ENCODE results near the gene TIMM17A.
"Not testable (repeated sequence)": the region's sequence is repeated elsewhere in the genome, so short reads cannot be mapped to it uniquely, and the experiment has no call there.

The TIMM17A gene

GRCh38 chr1:202016811-202017748, 61.8 kb downstream of the TIMM17A start:
- FAIRE-seq = no peak

- FAIRE-seq = no peak
Measured at GRCh38 chr1:202017749-202018467, 62.6 kb downstream of the TIMM17A start.

GRCh38 chr1:202018468-202019234, 63.3 kb downstream of the TIMM17A start:
- FAIRE-seq = no peak

GRCh38 chr1:202019235-202019558, 63.9 kb downstream of the TIMM17A start:
- FAIRE-seq = not testable (repeated sequence)

Measured in islet of Langerhans (tissue), 1 donor.